GM18520 (cell line): ENCODE data around the gene PDSS2.
"Not testable (repeated sequence)": the region's sequence is repeated elsewhere in the genome, so short reads cannot be mapped to it uniquely, and the experiment has no call there.

Experiments
- ATAC-seq: cut with Tn5 transposase; IDR thresholded peaks from one replicate; pipeline ENCODE4 v1.9.1; 2021; ENCODE audit not compliant: unreplicated experiment

The PDSS2 gene

GRCh38 chr6:107128175-107128574 is 331.2 kb downstream of the PDSS2 start:
- no peak for ATAC-seq

DNA sequence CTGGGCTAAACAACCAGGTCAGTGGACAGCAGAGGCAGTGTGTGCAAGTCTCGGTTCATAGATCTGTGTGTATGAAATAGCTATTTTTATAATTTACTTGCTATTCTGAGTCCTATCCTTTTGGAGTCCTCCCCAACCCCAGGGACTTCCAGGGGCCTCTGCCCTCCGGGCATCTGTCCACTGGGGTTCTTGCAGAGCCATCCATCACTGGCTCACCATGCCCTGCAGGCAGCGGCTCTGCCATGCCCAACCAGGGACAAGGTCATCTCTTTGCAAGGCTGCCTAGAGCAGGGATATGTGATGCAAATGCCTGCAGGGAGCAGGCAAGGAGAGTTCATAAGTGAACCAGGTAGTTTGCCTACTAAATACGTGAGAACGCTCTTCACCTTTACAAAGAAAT is 333.6 kb downstream of the PDSS2 start:
- no peak for ATAC-seq

- peak; percentile 93 for ATAC-seq
Observed at GRCh38 chr6:107124934-107125348, 334.4 kb downstream of the PDSS2 start.

DNA sequence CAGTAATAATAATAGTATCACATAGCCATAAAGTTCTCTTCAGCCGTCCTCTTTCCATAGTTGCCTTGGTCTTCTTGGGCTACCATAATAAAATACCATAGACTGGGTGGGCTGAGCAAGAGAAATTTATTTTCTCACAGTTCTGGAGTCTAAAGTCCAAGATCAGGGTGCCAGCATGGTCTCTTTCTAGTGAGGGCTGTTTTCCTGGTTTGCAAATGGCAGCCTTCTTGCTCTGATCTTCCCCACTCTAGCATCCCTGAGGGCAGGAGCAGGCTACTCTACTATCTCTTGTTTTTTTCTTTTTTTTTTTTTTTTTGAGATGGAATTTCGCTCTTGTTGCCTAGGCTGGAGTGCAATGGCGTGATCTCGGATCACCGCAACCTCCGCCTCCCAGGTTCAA is 335.9 kb downstream of the PDSS2 start:
- ATAC-seq: no peak

GRCh38 chr6:107122748-107123147 is 336.6 kb downstream of the PDSS2 start:
- ATAC-seq: no peak

- no peak for ATAC-seq
Observed at GRCh38 chr6:107121964-107122495, 337.3 kb downstream of the PDSS2 start.

DNA sequence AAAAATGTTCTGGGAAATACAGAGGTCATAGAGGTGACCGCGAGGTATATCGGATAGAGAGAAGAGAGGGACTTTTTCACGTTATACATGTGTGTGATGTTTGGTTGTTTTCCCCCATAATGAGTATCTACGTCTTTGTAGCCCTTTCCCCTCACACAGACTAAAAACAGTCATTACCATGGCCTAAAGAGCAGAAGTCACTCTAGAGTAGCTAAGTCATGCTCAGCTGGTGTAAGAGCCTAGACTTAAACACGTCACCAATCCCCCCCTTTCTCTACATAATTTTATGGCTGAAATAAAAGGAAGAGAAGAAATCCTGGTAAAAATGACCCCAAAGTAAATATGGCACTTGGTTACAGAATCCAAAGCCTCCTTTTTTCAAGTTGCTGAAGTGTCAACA is 338.1 kb downstream of the PDSS2 start:
- ATAC-seq: no peak

DNA sequence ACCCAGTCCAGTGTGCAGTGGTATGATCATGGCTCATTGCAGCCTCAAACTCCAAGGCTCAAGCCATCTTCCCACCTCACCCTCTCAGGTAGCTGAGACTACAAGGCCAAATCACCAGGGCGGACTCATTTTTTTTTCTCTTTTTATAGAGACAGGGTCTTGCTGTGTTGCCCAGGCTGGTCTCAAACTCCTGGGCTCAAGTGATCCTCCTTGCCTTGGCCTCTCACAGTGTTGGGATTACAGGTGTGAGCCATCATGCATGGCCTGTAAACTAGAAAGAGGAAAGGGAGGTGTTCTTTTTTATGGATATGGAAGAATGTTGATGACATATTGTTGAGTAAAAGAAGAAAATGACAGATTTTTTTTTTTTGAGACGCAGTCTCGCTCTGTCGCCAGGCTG is 339.0 kb downstream of the PDSS2 start:
- ATAC-seq: no peak

GRCh38 chr6:107118976-107119375 is 340.4 kb downstream of the PDSS2 start:
- no peak for ATAC-seq

DNA sequence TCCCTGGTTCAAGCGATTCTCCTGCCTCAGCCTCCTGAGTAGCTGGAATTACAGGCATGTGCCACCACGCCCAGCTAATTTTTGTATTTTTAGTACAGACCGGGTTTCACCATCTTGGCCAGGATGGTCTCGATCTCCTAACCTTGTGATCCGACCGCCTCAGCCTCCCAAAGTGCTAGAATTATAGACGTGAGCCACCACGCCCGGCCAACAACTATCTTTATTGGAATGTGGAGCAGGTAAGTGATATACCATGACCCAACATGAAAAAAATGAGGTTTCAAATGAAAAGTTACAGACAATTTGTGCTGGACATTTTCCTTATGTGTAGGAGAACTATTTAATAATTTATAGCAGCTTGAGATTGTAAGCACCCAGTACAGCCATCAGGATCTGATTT is 340.8 kb downstream of the PDSS2 start:
- not testable (repeated sequence) for ATAC-seq

GRCh38 chr6:107116931-107117330 is 342.4 kb downstream of the PDSS2 start:
- ATAC-seq: no peak

DNA sequence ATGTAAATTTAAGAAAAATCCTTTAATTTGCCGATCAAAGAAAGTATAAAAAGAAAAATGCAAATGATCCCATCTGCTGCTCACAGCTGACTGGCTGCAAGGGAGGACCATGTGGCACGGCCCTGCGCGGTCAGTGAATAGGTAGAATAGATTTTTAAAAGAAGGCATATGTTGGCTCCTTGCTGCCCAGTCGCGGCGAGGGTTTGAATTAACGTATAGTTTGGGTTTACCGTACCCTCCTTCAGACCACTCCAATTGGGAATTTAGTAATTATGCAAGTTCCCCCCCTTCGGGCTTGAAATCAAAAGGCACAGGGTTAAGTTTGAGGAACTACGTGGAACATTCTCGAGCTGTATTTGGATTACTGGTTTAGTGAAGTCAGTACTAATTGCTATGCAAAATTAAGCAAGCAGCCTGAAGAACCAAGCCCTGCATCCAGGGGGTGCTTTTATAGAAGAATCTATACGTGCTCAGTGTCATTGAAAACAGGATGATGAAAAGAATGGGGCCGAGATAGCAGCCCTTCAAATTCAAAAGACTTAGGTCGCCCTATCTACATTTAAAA is 343.0 kb downstream of the PDSS2 start:
- no peak for ATAC-seq

DNA sequence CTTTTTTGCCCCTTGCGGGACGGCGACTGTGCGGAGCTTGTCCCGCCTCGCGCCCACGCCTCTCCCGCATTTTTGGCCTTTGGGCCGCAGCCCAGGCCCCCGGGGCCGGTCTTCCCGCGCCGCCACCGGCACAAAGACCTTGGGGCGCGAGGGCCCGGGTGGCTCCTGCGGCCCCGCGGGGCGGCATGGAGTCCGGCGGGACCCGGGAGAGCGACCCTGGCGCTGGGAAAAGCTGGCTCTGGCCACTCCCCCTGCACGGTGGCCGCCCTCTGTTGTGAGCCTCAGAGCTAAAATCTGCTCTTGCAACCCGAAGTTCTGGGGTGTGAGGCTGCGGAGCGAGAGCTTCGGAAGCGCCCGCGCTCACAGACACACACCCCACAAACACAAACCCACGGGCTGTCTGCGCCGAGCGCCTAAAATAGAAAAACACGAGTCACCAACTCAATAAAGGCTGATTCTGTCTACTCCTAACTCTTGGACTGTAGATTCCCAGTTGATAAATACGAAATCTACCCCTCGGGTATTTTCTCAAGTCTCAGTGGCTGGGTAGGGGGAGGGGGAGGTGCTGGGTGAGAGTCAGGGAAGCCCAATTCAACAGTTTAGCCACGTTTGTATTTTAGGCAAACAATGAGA is 343.6 kb downstream of the PDSS2 start:
- no peak for ATAC-seq

DNA sequence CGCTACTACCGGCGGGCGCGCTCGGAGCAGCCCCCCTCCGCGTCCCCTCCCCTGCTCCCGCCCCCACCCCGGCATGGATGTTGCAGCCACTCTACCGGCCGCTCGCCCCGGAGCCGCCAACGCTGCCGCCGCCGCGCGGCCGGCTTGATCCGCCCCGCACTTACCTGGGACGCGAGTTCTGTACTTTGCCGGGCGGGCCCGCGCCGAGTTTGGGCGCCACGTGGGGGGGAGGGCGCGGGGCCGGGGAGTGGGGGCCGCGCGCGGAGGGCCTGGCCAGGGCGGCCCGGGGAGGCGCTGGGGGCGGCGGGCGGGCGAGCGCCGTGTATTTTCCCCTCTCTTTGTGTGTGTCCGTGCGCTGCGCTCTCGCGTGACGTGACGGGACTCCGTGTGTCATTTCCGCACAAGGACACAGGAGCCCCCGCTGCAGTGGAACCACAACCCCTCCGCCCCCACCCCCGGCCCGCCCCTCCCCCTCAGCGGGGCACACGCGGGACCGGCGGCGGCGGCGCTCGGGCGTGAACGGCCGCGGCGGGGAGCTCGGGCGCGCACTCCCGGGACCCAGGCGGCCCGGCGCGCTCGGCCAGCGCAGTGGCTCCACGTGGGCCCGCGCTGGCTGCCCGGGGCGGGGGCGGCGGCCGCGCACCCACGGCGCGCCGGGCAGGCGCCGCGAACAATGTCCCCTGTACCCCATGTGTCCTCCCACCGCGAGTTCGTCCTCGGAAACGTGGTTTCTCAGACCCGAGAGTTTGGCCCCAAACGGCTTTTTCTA is 344.3 kb downstream of the PDSS2 start, which contains the start of gene BEND3:
BEND3 (minus strand) TSS at position 590 of the 769 bp plus-strand sequence. CDS start 16,230 bp downstream, outside the sequence.
- ATAC-seq: peak; percentile 18

DNA sequence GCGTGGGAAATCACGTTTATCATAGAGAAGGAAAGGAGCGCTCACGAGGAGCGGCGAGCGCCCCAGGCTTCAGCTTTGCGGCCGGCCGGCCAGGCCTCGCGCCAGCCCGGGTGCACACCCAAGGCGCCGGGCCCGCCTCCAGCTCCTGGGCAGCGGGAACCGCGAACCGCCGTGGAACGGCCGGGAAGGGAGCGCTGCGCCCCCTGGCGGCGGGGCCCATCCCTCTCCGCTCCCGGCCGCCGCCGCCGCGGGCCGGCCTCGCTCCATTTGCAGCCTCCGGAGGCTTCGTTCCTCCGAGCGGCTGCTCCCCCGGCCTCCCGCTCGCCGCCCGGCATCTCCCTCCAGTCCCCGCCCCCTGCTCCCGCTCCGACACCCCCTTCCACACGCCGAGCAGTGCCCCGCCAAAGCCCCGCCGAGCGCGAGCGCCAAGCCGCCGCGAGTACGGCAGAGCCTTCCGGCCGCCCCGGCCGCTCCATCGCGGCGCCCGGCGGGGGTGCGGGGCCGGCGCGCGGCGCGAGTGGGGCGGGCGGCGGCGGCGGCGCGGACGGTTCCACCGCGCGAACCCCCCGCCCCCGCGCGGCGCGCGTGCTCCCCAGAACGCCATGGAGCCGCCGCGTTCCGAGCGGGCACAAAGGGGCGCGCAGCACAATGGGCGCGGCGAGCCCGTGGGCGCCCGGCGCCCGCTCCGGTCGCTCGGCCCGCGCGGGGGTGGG is 345.0 kb downstream of the PDSS2 start:
- ATAC-seq: peak; percentile 54

DNA sequence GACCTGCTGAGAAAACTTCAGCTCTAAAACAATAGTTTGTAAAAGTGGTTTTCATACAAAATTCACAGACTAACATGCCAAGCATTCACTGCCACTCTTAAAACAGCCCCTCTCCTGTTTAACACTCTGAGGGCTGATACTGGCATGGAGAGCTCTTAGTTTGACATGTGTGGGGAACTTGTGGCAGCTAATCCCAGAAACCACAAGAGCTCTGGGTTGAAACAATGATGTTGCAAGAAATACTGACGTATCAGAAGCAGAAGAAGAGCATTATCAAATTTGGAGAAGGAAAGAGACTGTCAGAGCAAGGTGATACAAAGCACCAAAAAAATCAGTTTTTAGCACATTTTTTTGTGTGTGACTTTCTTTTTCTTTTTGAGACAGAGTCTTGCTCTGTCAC is 349.2 kb downstream of the PDSS2 start:
- no peak for ATAC-seq

DNA sequence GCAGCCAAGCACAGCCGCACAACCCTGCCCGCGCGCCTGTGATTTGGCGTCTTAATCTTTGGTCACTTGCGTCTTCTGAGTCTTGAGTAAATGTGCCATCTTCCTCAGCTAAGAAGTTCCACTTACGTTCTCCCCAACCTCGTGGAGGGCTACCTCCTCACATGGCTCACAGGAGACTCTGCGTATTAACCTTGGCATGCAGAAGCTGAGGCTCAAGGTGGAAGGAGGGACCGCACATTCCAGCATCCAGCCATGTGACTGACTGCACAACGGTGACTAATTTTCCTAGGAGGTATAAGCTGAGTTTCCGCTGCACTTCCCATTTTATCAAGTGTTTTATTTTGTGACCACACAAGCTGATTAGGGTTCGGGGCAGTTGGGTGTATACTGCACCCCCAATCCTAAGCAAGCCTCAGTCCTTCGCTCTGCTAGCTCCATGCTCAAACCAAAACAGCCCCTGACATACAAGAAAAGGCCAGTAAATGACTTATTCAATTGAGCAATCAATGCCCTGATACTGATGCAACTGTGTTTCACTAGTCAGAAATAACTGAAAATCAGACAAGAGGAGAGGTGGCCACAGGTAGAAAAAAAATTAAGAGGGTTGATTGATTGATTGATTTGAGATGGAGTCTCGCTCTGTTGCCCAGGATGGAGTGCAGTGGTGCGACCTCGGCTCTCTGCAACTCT is 351.0 kb downstream of the PDSS2 start:
- no peak for ATAC-seq

DNA sequence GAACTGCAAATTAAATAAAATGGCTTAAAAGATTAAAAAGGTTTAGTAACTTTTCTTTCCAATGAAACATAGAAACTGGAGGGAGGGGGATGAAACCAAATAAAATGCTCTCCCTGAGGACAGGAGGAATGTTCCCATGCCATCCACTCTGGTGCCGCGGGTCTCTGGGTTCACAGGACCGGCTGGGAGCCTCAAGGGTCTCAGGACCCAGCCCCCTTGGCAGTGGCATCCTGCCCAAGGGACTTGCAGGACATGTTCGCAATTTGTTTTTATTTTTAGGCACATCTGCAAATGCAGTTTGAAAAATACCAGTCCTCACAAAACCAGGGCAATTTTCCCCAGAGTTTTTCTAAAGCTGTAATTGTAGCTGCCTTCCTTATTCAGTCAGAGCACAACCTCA is 351.6 kb downstream of the PDSS2 start:
- ATAC-seq: no peak

DNA sequence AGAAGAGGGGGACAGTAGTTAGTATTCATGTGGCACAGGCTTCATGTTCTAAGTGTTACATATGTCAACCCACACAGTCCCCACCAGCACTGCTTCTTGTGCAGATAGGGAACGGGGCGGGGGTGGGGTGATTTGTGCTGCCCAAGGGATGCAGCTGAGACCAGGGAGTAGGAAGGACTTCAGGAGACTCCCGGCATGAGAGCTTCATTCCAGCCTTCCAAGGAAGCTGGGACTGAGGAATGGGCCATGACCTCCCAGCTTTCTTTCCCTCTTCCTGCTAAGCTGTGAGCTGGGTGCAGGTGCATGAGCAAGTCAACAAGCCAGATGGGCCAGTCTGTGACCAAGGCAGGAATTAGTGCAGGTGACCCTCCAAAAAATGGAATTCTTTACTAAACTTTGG is 353.2 kb downstream of the PDSS2 start:
- ATAC-seq: no peak

GRCh38 chr6:107105511-107106116 is 353.8 kb downstream of the PDSS2 start:
- no peak for ATAC-seq
